ENCODE measurements around the gene PRDM11. TPM values are rescaled to one million over a fixed set of nuclear protein-coding genes. Genes with fewer than 3 reads are reported as not detected.

PRDM11 gene
- total RNA-seq, 2 experiments from 2014 or later: 2.5 to 3.4 TPM

- ChIA-PET CTCF (no interaction called here), POLR2A (no interaction called here)
- no peaks in the 10 kb centered on the region for H3K36me3 Mint-ChIP-seq (ENCODE audit: low read depth)
- Histone ChIP-seq H3K27me3 (ENCODE audit: control insufficient read depth in 1 of 2, insufficient read depth in 2 of 2, low read length in 2 of 2) (no peaks in the 10 kb centered on the region), H3K4me3 (ENCODE audit: low read length) (no peak overlapping the region), H3K27ac (ENCODE audit: low read depth in 1 of 2, low read length in 2 of 2) (no peak overlapping the region), H3K9me3 (ENCODE audit: control insufficient read depth in 1 of 2, insufficient read depth in 1 of 2, low read length in 2 of 2) (no peaks in the 10 kb centered on the region), H3K4me1 (ENCODE audit: insufficient read depth, low read length) (no peaks in the 10 kb centered on the region), H3K36me3 (ENCODE audit: insufficient read depth, low read length) (no peaks in the 10 kb centered on the region)
- DNase-seq (no peak), ATAC-seq (ENCODE audit: poor library complexity) (no peak)
- intact Hi-C loops (cut with DNase I, micrococcal nuclease): no loop called here
- no peak overlapping the region for H3K27ac Mint-ChIP-seq
- H3K9me3 Mint-ChIP-seq: no peaks in the 10 kb centered on the region
- no peak overlapping the region for H3K4me3 Mint-ChIP-seq
- no peak for TF ChIP-seq CTCF (IDR thresholded peaks at IDR 0.05)
- peaks cover 12% of the 10 kb centered on the region for H3K27me3 Mint-ChIP-seq
- H3K4me1 Mint-ChIP-seq (ENCODE audit: low read depth): no peaks in the 10 kb centered on the region
Measured at GRCh38 chr11:45170484-45170883, 24.0 kb downstream of the PRDM11 start.

DNA sequence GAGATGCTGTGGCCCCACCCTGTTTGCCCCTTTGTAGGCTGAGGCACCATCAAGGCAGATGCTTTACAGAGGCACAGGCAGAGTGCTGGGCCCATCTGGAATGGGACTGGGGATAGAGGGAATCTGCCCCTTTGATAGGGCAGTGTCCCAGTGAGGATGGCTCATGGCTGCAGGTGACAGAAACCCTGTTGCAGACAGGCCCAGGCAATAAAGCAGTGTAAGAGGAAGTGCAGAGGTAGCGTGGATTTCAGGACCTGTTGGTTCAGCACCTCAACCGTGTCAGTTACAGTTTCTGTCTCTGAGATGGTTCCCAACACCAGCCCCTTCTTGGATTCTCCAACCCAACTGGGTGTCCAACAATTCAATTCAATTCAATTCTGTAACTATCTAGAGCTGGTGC lies 25.1 kb downstream of the PRDM11 start:
- intact Hi-C loops (cut with DNase I, micrococcal nuclease): no loop called here
- H3K4me3 Mint-ChIP-seq: no peak overlapping the region
- H3K9me3 Mint-ChIP-seq: no peaks in the 10 kb centered on the region
- ATAC-seq (ENCODE audit: poor library complexity) (no peak), DNase-seq (no peak)
- H3K36me3 Mint-ChIP-seq (ENCODE audit: low read depth): no peaks in the 10 kb centered on the region
- Histone ChIP-seq H3K4me1 (ENCODE audit: insufficient read depth, low read length) (no peaks in the 10 kb centered on the region), H3K36me3 (ENCODE audit: insufficient read depth, low read length) (no peaks in the 10 kb centered on the region), H3K27ac (ENCODE audit: low read depth in 1 of 2, low read length in 2 of 2) (no peak overlapping the region), H3K27me3 (ENCODE audit: control insufficient read depth in 1 of 2, insufficient read depth in 2 of 2, low read length in 2 of 2) (no peaks in the 10 kb centered on the region), H3K4me3 (ENCODE audit: low read length) (no peak overlapping the region), H3K9me3 (ENCODE audit: control insufficient read depth in 1 of 2, insufficient read depth in 1 of 2, low read length in 2 of 2) (no peaks in the 10 kb centered on the region)
- ChIA-PET CTCF (no interaction called here), POLR2A (no interaction called here)
- no peak overlapping the region for H3K27ac Mint-ChIP-seq
- peaks cover 12% of the 10 kb centered on the region for H3K27me3 Mint-ChIP-seq
- H3K4me1 Mint-ChIP-seq (ENCODE audit: low read depth): no peaks in the 10 kb centered on the region
- no peak for TF ChIP-seq CTCF (IDR thresholded peaks at IDR 0.05)

GRCh38 chr11:45173064-45173463 lies 26.6 kb downstream of the PRDM11 start:
- Histone ChIP-seq H3K27ac (ENCODE audit: low read depth in 1 of 2, low read length in 2 of 2) (no peak overlapping the region), H3K9me3 (ENCODE audit: control insufficient read depth in 1 of 2, insufficient read depth in 1 of 2, low read length in 2 of 2) (no peaks in the 10 kb centered on the region), H3K4me1 (ENCODE audit: insufficient read depth, low read length) (no peaks in the 10 kb centered on the region), H3K27me3 (ENCODE audit: control insufficient read depth in 1 of 2, insufficient read depth in 2 of 2, low read length in 2 of 2) (peaks cover 3 to 5% of the 10 kb centered on the region in 2 experiments), H3K4me3 (ENCODE audit: low read length) (no peak overlapping the region), H3K36me3 (ENCODE audit: insufficient read depth, low read length) (no peaks in the 10 kb centered on the region)
- no peak overlapping the region for H3K4me3 Mint-ChIP-seq
- no peaks in the 10 kb centered on the region for H3K9me3 Mint-ChIP-seq
- POLR2A ChIA-PET: no interaction called here
- DNase-seq (no peak), ATAC-seq (ENCODE audit: poor library complexity) (no peak)
- H3K36me3 Mint-ChIP-seq (ENCODE audit: low read depth): no peaks in the 10 kb centered on the region
- peaks cover 2% of the 10 kb centered on the region for H3K4me1 Mint-ChIP-seq (ENCODE audit: low read depth)
- H3K27ac Mint-ChIP-seq: no peak overlapping the region
- peaks cover 22% of the 10 kb centered on the region for H3K27me3 Mint-ChIP-seq
- CTCF ChIA-PET: no interaction called here
- intact Hi-C loops (cut with DNase I, micrococcal nuclease): no loop called here
- TF ChIP-seq CTCF (IDR thresholded peaks at IDR 0.05): no peak
